Bronchial epithelial cell (primary cell): ENCODE results near the gene LENG1. TPM values are rescaled to one million over a fixed set of nuclear protein-coding genes. Genes with fewer than 3 reads are reported as not detected.

Experiments used
- DNase-seq: peaks from one replicate; pipeline ENCODE4 v3.0.0-alpha.2; 2010; ENCODE audit warnings: low read depth
- FAIRE-seq: peaks from 2 replicates; lab custom pipeline; 2011; peaks lifted over from hg19 to GRCh38; lab: Jason Lieb, UNC
- H3K27me3 ChIP-seq: 2 replicates; pipeline ENCODE4 v1.5.1; 2011; ENCODE audit warnings: low read length; ENCODE audit not compliant: control insufficient read depth, insufficient read depth
- H3K36me3 ChIP-seq: 2 replicates; pipeline ENCODE4 v1.5.1; 2011; ENCODE audit warnings: low read length; ENCODE audit not compliant: control insufficient read depth, insufficient read depth
- H3K4me3 ChIP-seq: 2 replicates; pipeline ENCODE4 v1.5.1; 2011; ENCODE audit warnings: mild to moderate bottlenecking, low read depth, low read length, control low read depth
- total RNA-seq: library from RNA; depleted of rRNA; stranded (reverse); fragments of >200 nt; gene quantifications from 2 replicates; pipeline ENCODE4 v1.2.1, GENCODE V29; 2014
- TF ChIP-seq, protein P1 (sequence below): IDR thresholded peaks from 2 replicates; pipeline ENCODE4 v1.5.1; 2011; ENCODE audit warnings: mild to moderate bottlenecking, moderate library complexity, low read length, control low read depth, inconsistent platforms; ENCODE audit not compliant: insufficient read depth, severe bottlenecking

The LENG1 gene
- total RNA-seq, 1 donor from 2014 or later: 9.7 TPM

DNA sequence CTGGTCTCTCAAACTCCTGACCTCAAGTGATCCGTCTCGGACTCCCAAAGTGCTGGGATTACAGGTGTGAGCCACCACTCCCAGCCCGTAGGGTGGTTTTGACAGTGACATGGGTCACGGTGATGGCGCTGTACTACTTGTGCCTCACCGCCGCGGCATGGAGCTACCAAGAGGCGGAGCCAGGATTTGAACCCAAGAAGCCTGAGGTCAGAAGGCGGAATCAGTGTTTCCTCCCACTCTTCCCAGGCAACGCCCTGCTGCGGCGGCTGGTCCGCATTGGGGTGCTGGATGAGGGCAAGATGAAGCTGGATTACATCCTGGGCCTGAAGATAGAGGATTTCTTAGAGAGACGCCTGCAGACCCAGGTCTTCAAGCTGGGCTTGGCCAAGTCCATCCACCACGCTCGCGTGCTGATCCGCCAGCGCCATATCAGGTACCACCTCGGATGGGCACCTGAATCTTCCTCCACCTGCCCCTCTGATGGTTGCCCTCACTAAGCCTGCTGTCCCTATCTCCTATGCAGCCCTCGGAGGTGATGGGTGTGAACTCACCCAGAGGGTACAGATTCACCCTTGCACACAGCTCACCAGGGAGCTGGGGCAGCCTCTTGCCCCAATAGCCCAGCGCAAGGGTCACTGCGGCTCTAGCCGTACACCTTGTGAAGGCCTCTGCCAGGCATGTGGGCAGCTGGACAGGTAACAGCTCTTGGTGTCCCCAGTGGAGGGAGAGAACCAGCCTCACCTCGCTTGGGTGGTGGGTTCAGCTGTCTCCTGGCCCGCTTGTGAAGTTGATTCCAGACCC is 46.7 kb upstream of the LENG1 start:
- peaks cover 53% of the 10 kb centered on the region for H3K36me3 ChIP-seq

DNA sequence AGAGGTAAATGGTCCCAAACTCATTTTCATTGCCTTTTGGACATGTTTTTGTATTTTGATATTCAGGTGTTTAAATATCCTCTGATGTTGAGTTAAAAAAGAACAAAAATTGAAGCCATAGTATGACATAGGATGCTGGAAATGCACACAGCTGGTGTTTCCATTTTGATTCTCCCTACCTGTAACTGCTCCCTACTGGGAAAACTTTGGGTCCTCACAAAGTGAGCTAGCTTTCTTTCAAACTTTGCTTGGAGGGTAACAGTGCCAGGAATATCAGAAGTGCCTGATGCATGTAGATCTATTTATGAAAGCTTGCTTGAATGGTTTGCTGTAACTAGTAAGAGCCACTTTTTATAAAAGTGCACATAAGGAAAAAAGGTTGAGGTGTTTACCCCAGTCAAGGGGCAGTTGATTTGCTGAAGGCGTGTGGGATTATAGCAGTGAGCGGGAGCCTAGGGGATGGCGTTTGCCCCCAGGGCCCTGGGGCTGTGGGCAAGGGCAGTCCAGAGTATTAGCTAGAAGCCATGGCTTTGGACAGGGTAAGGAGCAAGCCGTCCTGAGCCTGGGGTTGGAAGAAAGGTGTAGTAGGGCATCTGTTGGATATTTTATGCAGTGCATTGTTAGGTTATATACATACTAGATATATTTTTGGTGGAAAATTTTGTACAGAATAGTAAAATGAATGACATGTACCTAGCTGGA is 45.4 kb upstream of the LENG1 start:
- Histone ChIP-seq H3K36me3 (peaks cover 52% of the 10 kb centered on the region), H3K27me3 (no peaks in the 10 kb centered on the region), H3K4me3 (no peak overlapping the region)
- TF ChIP-seq, protein P1, sequence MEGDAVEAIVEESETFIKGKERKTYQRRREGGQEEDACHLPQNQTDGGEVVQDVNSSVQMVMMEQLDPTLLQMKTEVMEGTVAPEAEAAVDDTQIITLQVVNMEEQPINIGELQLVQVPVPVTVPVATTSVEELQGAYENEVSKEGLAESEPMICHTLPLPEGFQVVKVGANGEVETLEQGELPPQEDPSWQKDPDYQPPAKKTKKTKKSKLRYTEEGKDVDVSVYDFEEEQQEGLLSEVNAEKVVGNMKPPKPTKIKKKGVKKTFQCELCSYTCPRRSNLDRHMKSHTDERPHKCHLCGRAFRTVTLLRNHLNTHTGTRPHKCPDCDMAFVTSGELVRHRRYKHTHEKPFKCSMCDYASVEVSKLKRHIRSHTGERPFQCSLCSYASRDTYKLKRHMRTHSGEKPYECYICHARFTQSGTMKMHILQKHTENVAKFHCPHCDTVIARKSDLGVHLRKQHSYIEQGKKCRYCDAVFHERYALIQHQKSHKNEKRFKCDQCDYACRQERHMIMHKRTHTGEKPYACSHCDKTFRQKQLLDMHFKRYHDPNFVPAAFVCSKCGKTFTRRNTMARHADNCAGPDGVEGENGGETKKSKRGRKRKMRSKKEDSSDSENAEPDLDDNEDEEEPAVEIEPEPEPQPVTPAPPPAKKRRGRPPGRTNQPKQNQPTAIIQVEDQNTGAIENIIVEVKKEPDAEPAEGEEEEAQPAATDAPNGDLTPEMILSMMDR: no peak
- DNase-seq: no peak
- no peak for FAIRE-seq

More for the DNA sequence above, 46.7 kb upstream of the LENG1 start:
- no peak for DNase-seq
- Histone ChIP-seq H3K4me3 (no peak overlapping the region), H3K27me3 (no peaks in the 10 kb centered on the region)
- TF ChIP-seq, protein P1: no peak
- FAIRE-seq: no peak

DNA sequence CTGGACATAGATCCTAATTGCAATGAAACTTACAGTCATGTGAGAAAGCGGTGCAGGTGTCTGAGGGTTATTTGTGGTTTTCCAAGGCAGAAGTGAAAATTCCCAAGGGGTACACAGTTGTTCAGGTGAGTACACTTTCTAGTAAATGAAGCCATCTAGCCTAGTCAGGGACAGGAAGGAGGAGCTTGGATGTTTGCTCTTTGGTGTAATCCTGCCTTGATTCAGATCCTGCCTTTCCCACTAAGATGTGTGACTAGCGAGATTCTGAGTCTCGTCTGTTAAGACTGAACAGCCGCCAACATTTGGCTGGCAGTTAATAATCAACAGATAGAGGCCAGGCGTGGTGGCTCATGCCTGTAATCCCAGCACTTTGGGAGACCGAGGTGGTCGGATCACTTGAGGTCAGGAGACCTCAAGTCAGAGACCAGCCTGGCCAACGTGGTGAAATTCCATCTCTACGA is 43.7 kb upstream of the LENG1 start:
- FAIRE-seq (no peak), DNase-seq (no peak)
- Histone ChIP-seq H3K36me3 (peaks cover 52% of the 10 kb centered on the region), H3K4me3 (no peak overlapping the region), H3K27me3 (no peaks in the 10 kb centered on the region)
- TF ChIP-seq, protein P1: no peak

DNA sequence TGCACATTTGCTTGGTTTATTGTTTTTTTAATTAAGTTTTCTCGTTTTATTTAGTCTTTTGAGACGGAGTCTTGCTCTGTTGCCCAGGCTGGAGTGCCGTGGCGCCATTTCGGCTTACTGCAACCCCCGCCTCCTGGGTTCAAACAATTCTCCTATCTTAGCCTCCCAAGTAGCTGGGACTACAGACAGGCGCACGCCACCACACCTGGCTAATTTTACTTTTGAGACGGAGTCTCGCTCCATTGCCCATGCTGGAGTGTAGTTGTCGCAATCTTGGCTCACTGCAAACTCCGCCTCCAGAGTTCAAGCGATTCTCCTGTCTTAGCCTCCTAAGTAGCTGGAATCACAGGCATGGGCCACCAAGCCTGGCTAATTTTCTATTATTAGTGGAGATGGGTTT is 42.5 kb upstream of the LENG1 start:
- peak overlapping the region; percentile 62 for H3K4me3 ChIP-seq
- no peak for FAIRE-seq
- no peaks in the 10 kb centered on the region for H3K27me3 ChIP-seq
- TF ChIP-seq, protein P1: no peak
- DNase-seq: no peak
- H3K36me3 ChIP-seq: peaks cover 46% of the 10 kb centered on the region

DNA sequence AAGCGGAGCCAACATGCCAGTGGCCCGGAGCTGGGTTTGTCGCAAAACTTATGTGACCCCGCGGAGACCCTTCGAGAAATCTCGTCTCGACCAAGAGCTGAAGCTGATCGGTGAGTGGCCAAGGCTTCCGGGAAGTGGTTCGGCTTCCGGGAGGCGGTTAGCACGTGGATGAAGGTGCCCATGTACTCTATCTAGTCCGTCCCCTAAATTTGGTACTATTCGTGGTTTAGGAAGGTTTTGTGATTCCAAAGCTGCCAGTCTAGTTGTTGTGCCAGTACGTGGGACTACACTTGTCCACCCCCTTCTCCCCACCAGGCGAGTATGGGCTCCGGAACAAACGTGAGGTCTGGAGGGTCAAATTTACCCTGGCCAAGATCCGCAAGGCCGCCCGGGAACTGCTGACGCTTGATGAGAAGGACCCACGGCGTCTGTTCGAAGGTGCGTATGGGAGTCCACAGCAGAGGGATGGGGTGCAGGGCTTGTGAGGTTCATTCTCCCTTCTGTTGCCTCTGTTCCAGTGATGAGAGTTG is 41.7 kb upstream of the LENG1 start:
- DNase-seq (no peak), FAIRE-seq (no peak)

More for the DNA sequence above, 41.7 kb upstream of the LENG1 start:
- Histone ChIP-seq H3K27me3 (no peaks in the 10 kb centered on the region), H3K4me3 (peak overlapping the region; percentile 62), H3K36me3 (peaks cover 39% of the 10 kb centered on the region)
- TF ChIP-seq, protein P1: no peak
